Pancreas (tissue), 10 donors: ENCODE results near the gene FSTL4. TPM values are rescaled to one million over a fixed set of nuclear protein-coding genes. Genes with fewer than 3 reads are reported as not detected.

Experiments used
- ATAC-seq, 4 donors: fragments of 200-7000 bp; cut with Tn5 transposase; one replicate each; pipeline versions ENCODE4 v1.8.0 to v1.9.1; 2020; ENCODE audit warnings: mild to moderate bottlenecking in 4 of 4, moderate library complexity in 4 of 4
- DNase-seq, 6 donors: peaks; one replicate each; pipeline ENCODE4 v3.0.0-alpha.2; 2020
- FAIRE-seq: peaks from 2 replicates; lab custom pipeline; 2012; peaks lifted over from hg19 to GRCh38; lab: Jason Lieb, UNC
- H3K27ac ChIP-seq, 4 donors: fragments of 200-600 bp; sonication (generic); 1 replicate in 3 of 4; 2 replicates in 1 of 4; pipeline versions ENCODE4 v1.5.0 to v1.8.0; 2020
- H3K27me3 ChIP-seq, 4 donors: fragments of 200-600 bp; one replicate each; pipeline ENCODE4 v1.8.0; 2021
- H3K36me3 ChIP-seq, 3 donors: fragments of 200-600 bp; sonication (generic) in 1 of 3; one replicate each; pipeline versions ENCODE4 v1.5.0 to v1.8.0; 2020 to 2021
- H3K4me1 ChIP-seq, 3 donors: fragments of 200-600 bp; one replicate each; pipeline ENCODE4 v1.8.0; 2021
- H3K4me3 ChIP-seq, 4 donors: fragments of 200-600 bp; sonication (generic) in 2 of 4; one replicate each; pipeline versions ENCODE4 v1.5.0 to v1.8.0; 2020 to 2021
- H3K9me3 ChIP-seq, 4 donors: fragments of 200-600 bp; one replicate each; pipeline ENCODE4 v1.8.0; 2021
- whole genome bisulfite sequencing, 2 donors: extraction: QIAGEN DNeasy Blood & Tissue Kit; methylation state at CpG; one replicate each; pipeline ENCODE4 v1.1.7; 2013; 5-methylcytosine and 5-hydroxymethylcytosine counted together
- intact Hi-C, 3 donors: fragments of 100-400 bp; cut with DNase I; formaldehyde crosslinking; loops; one replicate each; pipeline versions ENCODE4 v1.11.1 to v1.14.2; 2022
- polyA plus RNA-seq, 2 donors: library from polyadenylated mRNA; stranded (reverse); fragments of 200-250 nt; gene quantifications; one replicate each; pipeline ENCODE4 v1.2.3, GENCODE V29; 2013
- total RNA-seq, 6 donors: library from RNA; stranded (reverse); fragmentation: NEBNext Ultra II Directional in 4 of 6; extraction: Animal tissue kit (Norgen Biotek cat#: 25700) in 4 of 6; gene quantifications; one replicate each; pipeline versions ENCODE4 v1.2.1 to v1.2.4, GENCODE V29; 2021 to 2023
- TF ChIP-seq, protein P1 (sequence below), 4 donors: fragments of 200-600 bp; sonication (generic) in 3 of 4; IDR thresholded peaks; one replicate each; pipeline versions ENCODE4 v1.5.0 to v1.8.0; 2021; ENCODE audit warnings: antibody characterized with exemption in 4 of 4
- donor health status: healthy with polysubstance abuse.
- donor health status: DM: no; HTN: no; CAD: no; lungs with moderate emphysema.
- donor health status: DM: no; HTN: no; CAD: no.
- donor health status: control.
- donor health status: control.
- donor health status: Bipolar disorder and iron deficiency.
- donor health status: DM: yes; HTN: yes; CAD: no.
- donor health status: DM: no; HTN: no; CAD: no.
- donor health status: DM: no; HTN: no; CAD: no.
- donor health status: DM: yes; HTN: yes; CAD: no.

Gene FSTL4
- total and polyA plus RNA-seq, 8 donors = 0.68 to 2.4 (median 1.4) TPM

DNA sequence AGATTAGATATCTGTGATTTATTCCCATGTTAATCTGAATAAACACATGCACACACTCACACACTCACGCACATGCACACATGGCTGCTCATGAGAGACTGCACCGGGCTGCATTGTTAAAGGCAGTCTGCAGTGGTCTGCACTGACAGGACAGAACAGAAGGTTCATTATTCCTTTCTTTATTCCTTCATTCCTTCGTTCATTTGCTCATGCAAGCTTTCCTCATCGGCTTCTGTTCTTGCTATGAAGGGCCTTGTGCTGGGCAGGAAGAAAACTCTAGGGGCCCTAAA is 41.4 kb upstream of the FSTL4 start:
- DNase-seq (no peak), FAIRE-seq (no peak), ATAC-seq (no peak)
- TF ChIP-seq, protein P1, sequence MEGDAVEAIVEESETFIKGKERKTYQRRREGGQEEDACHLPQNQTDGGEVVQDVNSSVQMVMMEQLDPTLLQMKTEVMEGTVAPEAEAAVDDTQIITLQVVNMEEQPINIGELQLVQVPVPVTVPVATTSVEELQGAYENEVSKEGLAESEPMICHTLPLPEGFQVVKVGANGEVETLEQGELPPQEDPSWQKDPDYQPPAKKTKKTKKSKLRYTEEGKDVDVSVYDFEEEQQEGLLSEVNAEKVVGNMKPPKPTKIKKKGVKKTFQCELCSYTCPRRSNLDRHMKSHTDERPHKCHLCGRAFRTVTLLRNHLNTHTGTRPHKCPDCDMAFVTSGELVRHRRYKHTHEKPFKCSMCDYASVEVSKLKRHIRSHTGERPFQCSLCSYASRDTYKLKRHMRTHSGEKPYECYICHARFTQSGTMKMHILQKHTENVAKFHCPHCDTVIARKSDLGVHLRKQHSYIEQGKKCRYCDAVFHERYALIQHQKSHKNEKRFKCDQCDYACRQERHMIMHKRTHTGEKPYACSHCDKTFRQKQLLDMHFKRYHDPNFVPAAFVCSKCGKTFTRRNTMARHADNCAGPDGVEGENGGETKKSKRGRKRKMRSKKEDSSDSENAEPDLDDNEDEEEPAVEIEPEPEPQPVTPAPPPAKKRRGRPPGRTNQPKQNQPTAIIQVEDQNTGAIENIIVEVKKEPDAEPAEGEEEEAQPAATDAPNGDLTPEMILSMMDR (IDR thresholded peaks at IDR 0.05) = no peak
- Histone ChIP-seq H3K27ac (no peak overlapping the region), H3K27me3 (no peaks in the 10 kb centered on the region), H3K9me3 (no peaks in the 10 kb centered on the region), H3K4me1 (no peaks in the 10 kb centered on the region), H3K4me3 (no peak overlapping the region), H3K36me3 (no peaks in the 10 kb centered on the region)
- intact Hi-C loops = no loop called here
- WGBS, 2 donors = 36 to 48% methylated on average over 4 of the region's 4 CpGs

DNA sequence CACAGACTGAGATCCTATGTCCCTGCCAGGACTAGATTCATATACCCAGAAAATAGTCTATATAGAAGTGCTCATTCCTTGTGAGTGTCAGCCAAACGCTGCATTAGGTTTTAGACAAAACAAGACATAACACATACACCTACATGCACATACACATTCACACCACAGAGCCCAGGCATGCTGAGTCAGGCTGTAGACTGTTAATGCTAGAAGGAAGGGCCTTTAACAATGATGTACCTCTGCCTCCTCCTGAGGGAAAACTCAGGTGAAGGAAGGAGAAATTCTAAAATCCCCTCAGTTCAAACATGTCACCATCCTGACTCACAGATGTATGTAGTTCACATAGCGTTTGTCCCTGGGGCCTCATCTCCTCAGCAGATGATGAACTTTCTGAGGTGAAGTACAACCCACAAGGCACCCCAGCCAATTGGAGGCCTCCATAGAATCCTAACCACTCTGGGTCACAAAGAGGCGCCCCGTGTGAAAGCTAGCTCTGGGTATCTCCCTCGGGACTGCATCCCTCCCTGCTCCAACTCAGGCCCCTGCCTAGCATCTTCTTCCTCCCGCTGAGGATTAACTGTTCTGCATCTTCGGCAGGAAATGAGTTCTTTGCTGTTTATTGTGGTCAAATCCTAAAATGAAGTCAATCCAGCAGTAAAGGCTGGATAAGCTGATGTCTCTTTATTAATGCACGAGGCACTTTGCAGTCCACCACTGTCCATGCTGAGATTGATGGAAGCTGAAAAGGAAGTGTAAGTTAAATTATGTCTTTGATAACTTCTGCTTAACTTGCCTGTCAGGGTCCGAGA is 40.8 kb upstream of the FSTL4 start:
- no peaks in the 10 kb centered on the region for H3K4me1 ChIP-seq
- H3K27me3 ChIP-seq = no peaks in the 10 kb centered on the region
- WGBS, 2 donors = 55% methylated on average over 9 of the region's 9 CpGs
- H3K27ac ChIP-seq = no peak overlapping the region
- DNase-seq = no peak
- no peaks in the 10 kb centered on the region for H3K36me3 ChIP-seq
- intact Hi-C loops = no loop called here
- H3K9me3 ChIP-seq = no peaks in the 10 kb centered on the region
- FAIRE-seq = no peak
- TF ChIP-seq, protein P1 (IDR thresholded peaks at IDR 0.05) = no peak
- ATAC-seq = no peak
- H3K4me3 ChIP-seq = no peak overlapping the region

DNA sequence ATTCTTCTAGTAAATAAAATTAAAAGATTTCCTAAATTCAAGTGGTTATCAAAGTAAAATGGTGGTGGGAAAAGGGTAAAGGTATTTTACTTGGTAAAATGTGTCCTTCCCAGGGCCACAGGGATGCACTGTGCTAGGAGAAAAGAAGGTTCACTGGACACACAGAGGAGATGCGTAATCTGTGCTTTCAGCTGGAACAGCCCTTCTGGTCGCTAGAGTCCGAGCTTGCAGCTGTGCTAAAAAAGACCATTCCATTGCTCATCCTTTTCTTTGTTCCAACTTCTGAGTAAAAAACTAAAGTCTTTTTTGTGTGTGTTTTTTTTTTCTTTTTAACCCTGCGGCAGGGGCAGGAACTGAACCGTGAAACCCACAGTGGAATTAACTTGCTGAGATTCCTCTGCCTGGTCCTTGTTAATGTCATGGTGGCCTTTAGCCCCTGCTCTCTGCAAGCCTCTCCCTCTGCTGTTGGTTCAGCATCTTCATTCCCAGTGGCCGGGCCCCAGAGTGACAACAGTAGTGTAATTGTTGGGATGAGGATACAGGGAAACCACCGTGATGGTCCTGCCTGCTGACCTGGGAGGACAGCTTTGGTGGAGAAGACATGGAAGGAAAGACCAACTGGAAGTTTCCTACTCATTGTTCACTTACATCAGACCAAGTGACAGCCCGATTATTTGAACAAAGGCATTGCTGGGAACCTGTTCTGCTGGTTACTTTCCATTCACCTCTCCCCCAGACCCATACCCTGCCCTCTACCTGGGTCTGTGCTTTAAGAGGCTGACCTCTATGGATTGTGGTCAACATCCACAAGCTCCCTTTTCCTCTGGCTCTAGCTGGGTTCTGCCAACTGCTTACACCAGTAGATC is 31.9 kb upstream of the FSTL4 start:
- intact Hi-C loops = no loop called here
- Histone ChIP-seq H3K9me3 (no peaks in the 10 kb centered on the region), H3K4me1 (no peaks in the 10 kb centered on the region), H3K27ac (no peak overlapping the region), H3K27me3 (no peaks in the 10 kb centered on the region), H3K4me3 (no peak overlapping the region), H3K36me3 (no peaks in the 10 kb centered on the region)
- TF ChIP-seq, protein P1 (IDR thresholded peaks at IDR 0.05) = no peak
- 64 to 73% methylated on average over 8 of the region's 8 CpGs for WGBS, 2 donors
- FAIRE-seq = no peak
- DNase-seq = no peak
- no peak for ATAC-seq

DNA sequence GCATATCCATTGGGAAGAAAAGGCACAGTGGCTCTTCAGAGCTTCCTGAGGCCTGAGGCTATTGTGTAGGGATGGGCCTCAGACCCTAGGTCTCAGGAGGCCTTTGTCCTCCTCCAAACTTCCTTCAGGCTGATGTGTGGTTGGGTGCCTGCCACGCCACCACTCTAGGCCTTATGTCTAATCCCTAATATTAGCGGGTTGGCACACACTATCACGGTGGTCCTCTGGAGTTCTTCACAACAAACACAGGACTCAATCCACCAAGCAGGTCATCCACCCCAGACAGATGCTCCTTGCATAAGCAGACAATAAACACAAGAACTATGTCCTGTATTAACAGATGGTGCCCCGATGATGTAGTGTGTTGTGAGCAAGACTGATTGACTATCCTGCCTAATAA is 31.0 kb upstream of the FSTL4 start:
- DNase-seq = no peak
- no peak for ATAC-seq
- H3K36me3 ChIP-seq = no peaks in the 10 kb centered on the region
- H3K4me3 ChIP-seq = no peak overlapping the region
- 76 to 91% methylated on average over 4 of the region's 4 CpGs for WGBS, 2 donors
- no peaks in the 10 kb centered on the region for H3K27me3 ChIP-seq
- no peaks in the 10 kb centered on the region for H3K4me1 ChIP-seq
- intact Hi-C loops = no loop called here
- FAIRE-seq = no peak
- TF ChIP-seq, protein P1 (IDR thresholded peaks at IDR 0.05) = no peak
- no peak overlapping the region for H3K27ac ChIP-seq
- no peaks in the 10 kb centered on the region for H3K9me3 ChIP-seq
